ENCODE results near the gene NRBF2.

DNA sequence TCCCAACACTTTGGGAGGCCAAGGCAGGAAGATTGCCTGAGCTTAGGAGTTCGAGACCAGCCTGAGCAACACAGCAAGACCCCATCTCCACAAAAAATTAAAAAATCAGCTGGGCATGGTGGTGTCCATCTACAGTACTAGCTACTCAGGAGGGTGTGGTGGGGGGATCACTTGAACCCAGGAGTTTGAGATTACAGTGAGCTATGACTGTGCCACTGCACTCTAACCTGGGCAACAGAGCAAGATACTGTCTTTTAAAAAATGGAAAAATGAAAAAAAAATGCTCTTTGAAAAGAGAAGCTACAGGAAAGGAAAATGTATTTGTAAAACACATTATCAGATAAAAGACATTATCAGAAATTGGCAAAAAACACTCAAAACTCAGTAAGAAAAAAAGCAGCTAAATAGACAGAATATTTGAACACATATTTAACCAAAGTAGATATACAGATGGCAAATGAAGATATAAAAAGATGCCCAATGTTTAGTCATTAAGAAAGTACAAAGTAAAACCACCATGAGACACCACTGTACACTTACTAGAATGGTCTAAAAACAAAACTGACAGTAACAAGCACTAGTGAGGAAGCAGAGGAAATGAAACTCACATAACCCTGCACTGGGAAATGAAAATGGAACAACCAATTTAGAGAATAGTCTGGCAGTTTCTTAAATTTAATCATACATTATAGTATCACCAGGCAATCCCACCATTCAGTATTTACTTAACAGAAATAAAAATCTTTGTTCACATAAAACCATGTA is 40.5 kb downstream of the NRBF2 start:
- TF ChIP-seq, protein P1, sequence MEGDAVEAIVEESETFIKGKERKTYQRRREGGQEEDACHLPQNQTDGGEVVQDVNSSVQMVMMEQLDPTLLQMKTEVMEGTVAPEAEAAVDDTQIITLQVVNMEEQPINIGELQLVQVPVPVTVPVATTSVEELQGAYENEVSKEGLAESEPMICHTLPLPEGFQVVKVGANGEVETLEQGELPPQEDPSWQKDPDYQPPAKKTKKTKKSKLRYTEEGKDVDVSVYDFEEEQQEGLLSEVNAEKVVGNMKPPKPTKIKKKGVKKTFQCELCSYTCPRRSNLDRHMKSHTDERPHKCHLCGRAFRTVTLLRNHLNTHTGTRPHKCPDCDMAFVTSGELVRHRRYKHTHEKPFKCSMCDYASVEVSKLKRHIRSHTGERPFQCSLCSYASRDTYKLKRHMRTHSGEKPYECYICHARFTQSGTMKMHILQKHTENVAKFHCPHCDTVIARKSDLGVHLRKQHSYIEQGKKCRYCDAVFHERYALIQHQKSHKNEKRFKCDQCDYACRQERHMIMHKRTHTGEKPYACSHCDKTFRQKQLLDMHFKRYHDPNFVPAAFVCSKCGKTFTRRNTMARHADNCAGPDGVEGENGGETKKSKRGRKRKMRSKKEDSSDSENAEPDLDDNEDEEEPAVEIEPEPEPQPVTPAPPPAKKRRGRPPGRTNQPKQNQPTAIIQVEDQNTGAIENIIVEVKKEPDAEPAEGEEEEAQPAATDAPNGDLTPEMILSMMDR (IDR thresholded peaks at IDR 0.05), result no peak
- TF ChIP-seq POLR2A (IDR thresholded peaks at IDR 0.05), result no peak
